CD4-positive, alpha-beta T cell (primary cell): ENCODE data around the gene ZSWIM4. TPM values are rescaled to one million over a fixed set of nuclear protein-coding genes. Genes with fewer than 3 reads are reported as not detected.
"Not testable (repeated sequence)": the region's sequence is repeated elsewhere in the genome, so short reads cannot be mapped to it uniquely, and the experiment has no call there.

Experiments used
- ATAC-seq: fragments of 200-7000 bp; cut with Tn5 transposase; one replicate; pipeline ENCODE4 v1.10.0; 2022; ENCODE audit warnings: mild to moderate bottlenecking; ENCODE audit not compliant: poor library complexity
- CTCF ChIA-PET: fragments of 350-600 bp; sonication (Branson Sonifier 250); formaldehyde crosslinking; loops from one replicate; lab custom pipeline; 2021; ENCODE audit warnings: antibody characterized with exemption, inconsistent platforms; lab: Charles Lee
- POLR2A ChIA-PET: fragments of 350-600 bp; sonication (Branson Sonifier 250); formaldehyde crosslinking; loops from one replicate; lab custom pipeline; 2021; ENCODE audit warnings: antibody characterized with exemption, inconsistent platforms; lab: Charles Lee
- DNase-seq, 14 experiments: peaks; one replicate each; pipeline ENCODE4 v3.0.0-alpha.2; 2013 to 2020; ENCODE audit warnings: mixed read lengths in 2 of 14
- H3K27ac ChIP-seq, 2 donors: one replicate each; pipeline versions ENCODE4 v1.5.1 to v1.7.0; 2013; ENCODE audit warnings: low read length in 2 of 2, low read depth in 1 of 2, mild to moderate bottlenecking in 1 of 2
- H3K27me3 ChIP-seq, 2 experiments: 1 replicate in 1 of 2; 2 replicates in 1 of 2; pipeline versions ENCODE4 v1.6.1 to v1.7.0; 2013; ENCODE audit warnings: low read length in 2 of 2, control low read depth in 1 of 2, mild to moderate bottlenecking in 1 of 2, moderate library complexity in 1 of 2; ENCODE audit not compliant: insufficient read depth in 2 of 2, control insufficient read depth in 1 of 2
- H3K36me3 ChIP-seq: one replicate; pipeline ENCODE4 v1.6.1; 2013; ENCODE audit warnings: low read length, control low read depth; ENCODE audit not compliant: insufficient read depth
- H3K4me1 ChIP-seq: one replicate; pipeline ENCODE4 v1.6.1; 2013; ENCODE audit warnings: low read length, control low read depth; ENCODE audit not compliant: insufficient read depth
- H3K4me3 ChIP-seq: one replicate; pipeline ENCODE4 v1.5.1; 2013; ENCODE audit warnings: mild to moderate bottlenecking, low read length, moderate library complexity
- H3K9me3 ChIP-seq, 2 experiments: 1 replicate in 1 of 2; 2 replicates in 1 of 2; pipeline versions ENCODE4 v1.6.1 to v1.7.0; 2013; ENCODE audit warnings: low read length in 2 of 2, mild to moderate bottlenecking in 2 of 2, control low read depth in 1 of 2, moderate library complexity in 1 of 2; ENCODE audit not compliant: control insufficient read depth in 1 of 2, insufficient read depth in 1 of 2
- H3K27ac Mint-ChIP-seq: one replicate; pipeline ENCODE4 v1.8.0; 2020; ENCODE audit warnings: mixed read lengths
- H3K27me3 Mint-ChIP-seq: one replicate; pipeline ENCODE4 v1.8.0; 2021; ENCODE audit warnings: mixed read lengths
- H3K36me3 Mint-ChIP-seq: one replicate; pipeline ENCODE4 v1.8.0; 2021; ENCODE audit warnings: low read depth, mixed read lengths
- H3K4me1 Mint-ChIP-seq: one replicate; pipeline ENCODE4 v1.8.0; 2021; ENCODE audit warnings: low read depth, mixed read lengths
- H3K4me3 Mint-ChIP-seq: one replicate; pipeline ENCODE4 v1.8.0; 2020; ENCODE audit warnings: mild to moderate bottlenecking, mixed read lengths
- H3K9me3 Mint-ChIP-seq: one replicate; pipeline ENCODE4 v1.8.0; 2020; ENCODE audit warnings: mixed read lengths
- CTCF ChIP-seq: fragments of 200-600 bp; IDR thresholded peaks from one replicate; pipeline ENCODE4 v1.8.0; 2022; ENCODE audit warnings: antibody characterized with exemption, mild to moderate bottlenecking
- intact Hi-C, 2 experiments: fragments of 100-400 bp; cut with DNase I in 1 of 2; cut with micrococcal nuclease in 1 of 2; formaldehyde crosslinking; loops; one replicate each; pipeline versions ENCODE4 v1.15.1 to v1.9.0; 2023 to 2025; cut with DNase I, micrococcal nuclease
- total RNA-seq, 174 experiments: library from RNA in 2 of 174; stranded (reverse) in 2 of 174; gene quantifications; one replicate each; pipeline ENCODE4 v1.2.3 and lab custom pipeline; 2021 to 2026

ZSWIM4 gene
- total RNA-seq, 2 experiments from 2014 or later: 3.5 to 3.8 TPM

- no peak overlapping the region for H3K27ac Mint-ChIP-seq
- CTCF ChIA-PET: interaction anchor here (0.6 kb wide), 1 partner anchor 349 kb away, joined by 3 read pairs; no protein-coding TSS in a partner anchor
Observed at GRCh38 chr19:13751436-13751835, 43.8 kb upstream of the ZSWIM4 start.

GRCh38 chr19:13753622-13754021 lies 41.6 kb upstream of the ZSWIM4 start:
- POLR2A ChIA-PET, H3K4me3 Mint-ChIP-seq, ATAC-seq, H3K27ac Mint-ChIP-seq, intact Hi-C loops, H3K9me3 ChIP-seq, CTCF ChIA-PET, H3K27me3 ChIP-seq, H3K9me3 Mint-ChIP-seq, H3K27me3 Mint-ChIP-seq, H3K27ac ChIP-seq, DNase-seq, H3K4me3 ChIP-seq: not testable (repeated sequence)
- Mint-ChIP-seq H3K4me1 (peaks cover 17% of the 10 kb centered on the region), H3K36me3 (peaks cover 68% of the 10 kb centered on the region)
- peaks cover 58% of the 10 kb centered on the region for H3K36me3 ChIP-seq
- H3K4me1 ChIP-seq: peaks cover 22% of the 10 kb centered on the region

More at GRCh38 chr19:13751436-13751835, 43.8 kb upstream of the ZSWIM4 start:
- no peak for TF ChIP-seq CTCF
- Histone ChIP-seq H3K36me3 (peaks cover 39% of the 10 kb centered on the region), H3K27ac (no peak overlapping the region), H3K27me3 (no peaks in the 10 kb centered on the region), H3K9me3 (no peaks in the 10 kb centered on the region), H3K4me1 (peaks cover 34% of the 10 kb centered on the region), H3K4me3 (no peak overlapping the region)
- H3K9me3 Mint-ChIP-seq: no peaks in the 10 kb centered on the region
- intact Hi-C loops: no loop called here
- H3K4me1 Mint-ChIP-seq: peaks cover 34% of the 10 kb centered on the region
- no peaks in the 10 kb centered on the region for H3K27me3 Mint-ChIP-seq
- H3K36me3 Mint-ChIP-seq: peaks cover 57% of the 10 kb centered on the region
- no peak overlapping the region for H3K4me3 Mint-ChIP-seq
- ATAC-seq (no peak), DNase-seq (no peak)
- POLR2A ChIA-PET: no interaction called here

GRCh38 chr19:13756210-13756609 lies 39.0 kb upstream of the ZSWIM4 start:
- H3K36me3 ChIP-seq: peaks cover 72% of the 10 kb centered on the region
- H3K4me1 ChIP-seq: no peaks in the 10 kb centered on the region
- Mint-ChIP-seq H3K4me3 (no peak overlapping the region), H3K4me1 (peaks cover 5% of the 10 kb centered on the region), H3K27me3 (no peaks in the 10 kb centered on the region), H3K9me3 (no peaks in the 10 kb centered on the region), H3K27ac (no peak overlapping the region), H3K36me3 (peaks cover 66% of the 10 kb centered on the region)
- no peak for TF ChIP-seq CTCF
- intact Hi-C loops: no loop called here
- CTCF ChIA-PET: no interaction called here
- no peak for DNase-seq
- no peak overlapping the region for H3K4me3 ChIP-seq
- H3K27me3 ChIP-seq: no peaks in the 10 kb centered on the region
- no peak overlapping the region for H3K27ac ChIP-seq
- ATAC-seq: no peak
- no peaks in the 10 kb centered on the region for H3K9me3 ChIP-seq
- POLR2A ChIA-PET: interaction anchor here (1.1 kb wide), 1 partner anchor 9 kb away, joined by 3 read pairs; a partner anchor contains a TSS
